SIG-M5 treated with dmso at 0.1 percent for 504 hours (cell line): ENCODE data around the gene CRACDL.

Experiments
- DNase-seq: peaks from one replicate; lab custom pipeline; 2025; ENCODE audit not compliant: unreplicated experiment; lab: John Stamatoyannopoulos, UW

Gene CRACDL

DNA sequence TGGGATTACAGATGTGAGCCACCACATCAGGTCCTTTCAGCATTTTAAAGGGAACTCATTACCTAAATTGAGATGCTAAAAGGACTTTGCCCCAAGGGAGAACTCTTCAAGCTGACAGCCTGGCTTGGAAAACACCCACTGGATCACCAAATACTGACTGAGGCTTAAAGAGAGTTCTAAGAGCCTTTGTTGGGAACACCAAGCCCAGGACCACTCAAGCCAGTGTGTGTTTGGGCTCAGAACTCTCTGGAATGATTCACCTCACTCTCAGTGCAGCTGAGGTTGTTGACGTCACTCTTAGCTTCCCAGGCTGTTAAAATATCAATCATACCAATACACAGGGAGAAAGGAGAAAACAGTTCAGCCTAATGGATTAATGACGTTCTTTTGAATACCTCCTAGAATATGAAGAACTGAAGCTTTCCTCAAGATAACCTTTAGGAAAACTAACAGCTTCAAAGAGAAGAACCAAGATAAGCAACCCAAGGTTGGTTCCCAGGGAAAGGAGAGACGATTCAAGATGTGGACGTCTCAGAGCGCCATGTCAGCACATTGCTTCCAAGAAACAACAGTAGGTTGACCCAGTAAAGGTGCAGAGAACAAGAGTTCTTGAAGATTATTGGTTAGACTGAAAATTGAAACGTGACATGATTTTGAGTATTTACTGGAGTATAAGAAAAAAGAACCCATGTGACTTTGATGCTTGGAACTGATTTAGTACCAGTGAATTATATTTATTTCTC is 157.1 kb downstream of the CRACDL start:
- no peak for DNase-seq

- no peak for DNase-seq
Observed at GRCh38 chr2:98778151-98778550, 157.9 kb downstream of the CRACDL start.

- no peak for DNase-seq
Observed at GRCh38 chr2:98777710-98778109, 158.3 kb downstream of the CRACDL start.

DNA sequence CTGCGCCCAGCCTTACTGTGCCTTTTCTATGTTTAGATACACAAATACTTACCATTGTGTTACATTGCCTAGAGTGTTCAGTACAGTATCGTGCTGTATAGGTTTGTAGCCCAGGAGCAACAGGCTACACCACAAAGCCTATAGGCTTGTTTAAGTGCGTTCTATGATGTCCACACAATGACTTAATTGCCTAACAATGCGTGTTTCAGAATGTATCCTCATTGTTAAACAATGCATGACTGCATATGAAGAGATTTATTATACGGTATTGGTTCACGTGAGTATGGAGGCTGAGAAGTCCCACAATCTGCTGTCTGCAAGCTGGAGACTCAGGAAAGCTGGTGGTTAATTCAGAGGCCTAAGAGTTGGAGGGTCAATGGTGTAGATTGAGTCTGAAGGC is 158.9 kb downstream of the CRACDL start:
- no peak for DNase-seq

DNA sequence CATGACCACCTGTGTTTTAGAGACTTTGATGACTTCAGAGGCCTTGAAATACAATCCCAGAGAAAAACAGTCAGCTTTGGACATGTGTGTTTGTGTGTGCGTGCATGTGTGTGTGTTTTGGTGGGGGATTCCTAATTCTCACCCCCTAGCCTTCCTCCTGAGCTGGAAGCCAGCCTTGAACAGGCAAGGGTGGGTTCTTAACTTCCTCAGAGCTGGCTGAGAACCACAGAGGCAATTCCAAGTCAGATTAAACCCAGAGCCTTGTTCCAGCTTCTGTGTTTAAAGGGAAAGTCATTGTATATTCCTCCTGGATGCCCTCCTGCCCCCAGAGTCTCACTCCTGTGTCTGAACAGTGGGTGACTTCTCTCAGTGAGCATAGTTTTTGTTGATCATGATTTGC is 159.9 kb downstream of the CRACDL start:
- DNase-seq, result no peak

DNA sequence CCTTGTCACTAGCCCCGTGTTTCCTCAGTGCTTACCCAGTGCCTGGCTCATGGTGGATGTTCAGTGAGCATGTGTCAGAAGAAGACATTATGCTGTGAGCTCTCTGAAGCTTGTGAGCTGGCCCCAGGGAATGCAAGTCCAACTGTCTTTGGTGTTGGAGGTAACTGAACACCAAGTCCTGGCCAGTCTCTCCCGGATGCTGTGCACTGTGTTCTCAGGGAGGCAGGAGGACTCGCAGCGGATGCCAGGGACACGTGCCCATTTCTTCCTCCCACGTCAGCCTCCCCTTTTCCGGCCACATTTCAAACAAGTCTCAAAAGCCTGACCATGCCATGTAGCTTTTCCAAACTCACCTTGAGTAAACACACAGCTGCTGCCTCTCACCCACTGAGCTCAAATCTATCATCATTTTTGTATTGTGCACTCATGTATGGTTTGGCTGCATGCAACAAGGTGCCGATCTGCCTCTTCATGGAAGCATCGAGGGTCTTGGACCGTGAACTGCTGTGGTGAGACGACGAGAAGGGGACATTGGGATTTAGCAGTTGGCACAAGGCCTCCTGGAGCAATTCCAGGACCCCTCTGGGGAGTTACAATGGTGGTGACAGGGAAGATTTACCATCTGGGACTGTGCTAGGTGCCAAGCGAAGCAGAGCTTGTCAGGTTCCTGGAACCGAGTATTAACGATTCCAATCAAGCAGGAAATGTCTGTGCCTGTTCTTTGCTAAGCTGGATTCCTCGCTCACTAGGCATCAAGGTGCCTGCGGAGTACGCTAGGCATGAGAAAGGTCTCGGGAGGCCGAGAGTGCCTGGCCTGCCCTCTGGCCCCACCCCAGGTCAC is 160.7 kb downstream of the CRACDL start:
- DNase-seq, result no peak

DNA sequence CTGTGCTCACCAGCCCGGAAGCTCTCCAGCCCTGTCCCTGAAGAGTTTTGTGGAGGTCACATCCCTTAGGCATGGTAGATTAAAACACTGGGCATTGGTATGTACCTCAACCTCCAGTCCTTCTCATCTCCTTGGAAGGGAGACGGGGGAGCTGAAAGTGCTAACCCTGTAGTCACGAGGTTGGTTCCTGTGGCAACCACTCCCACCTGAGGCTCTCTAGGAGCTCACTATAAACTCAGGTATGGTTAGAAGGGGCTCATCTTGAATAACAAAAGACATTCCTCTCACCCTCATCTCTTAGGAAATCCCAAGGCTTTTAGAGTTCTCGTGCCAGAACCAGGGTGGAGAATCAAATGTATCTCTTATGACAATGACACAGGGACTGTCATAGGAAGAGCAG is 162.1 kb downstream of the CRACDL start:
- no peak for DNase-seq

- no peak for DNase-seq
Observed at GRCh38 chr2:98773169-98773568, 162.9 kb downstream of the CRACDL start.

- no peak for DNase-seq
Observed at GRCh38 chr2:98772536-98772935, 163.5 kb downstream of the CRACDL start.

- DNase-seq, result peak; percentile 44
Observed at GRCh38 chr2:98771721-98772524, 164.1 kb downstream of the CRACDL start.

DNA sequence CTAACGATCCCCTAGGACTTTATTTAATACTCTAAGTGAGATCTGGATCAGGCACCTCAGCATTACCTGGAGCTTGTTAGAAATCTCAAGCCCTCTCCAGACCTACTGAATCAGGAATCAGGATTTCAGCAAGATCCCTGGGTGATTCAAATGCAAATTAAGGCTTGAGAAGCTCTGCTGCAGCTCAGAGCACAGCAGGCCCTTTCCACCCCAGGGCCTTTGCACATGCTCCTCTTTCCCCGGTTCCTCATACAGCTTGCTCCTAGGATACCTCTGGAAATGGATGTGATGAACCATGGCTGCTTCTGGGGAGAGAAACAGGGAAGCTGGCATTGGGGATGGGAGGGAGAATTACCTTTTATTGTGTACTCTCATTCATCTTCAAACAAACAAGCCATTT is 164.8 kb downstream of the CRACDL start:
- DNase-seq, result no peak

DNA sequence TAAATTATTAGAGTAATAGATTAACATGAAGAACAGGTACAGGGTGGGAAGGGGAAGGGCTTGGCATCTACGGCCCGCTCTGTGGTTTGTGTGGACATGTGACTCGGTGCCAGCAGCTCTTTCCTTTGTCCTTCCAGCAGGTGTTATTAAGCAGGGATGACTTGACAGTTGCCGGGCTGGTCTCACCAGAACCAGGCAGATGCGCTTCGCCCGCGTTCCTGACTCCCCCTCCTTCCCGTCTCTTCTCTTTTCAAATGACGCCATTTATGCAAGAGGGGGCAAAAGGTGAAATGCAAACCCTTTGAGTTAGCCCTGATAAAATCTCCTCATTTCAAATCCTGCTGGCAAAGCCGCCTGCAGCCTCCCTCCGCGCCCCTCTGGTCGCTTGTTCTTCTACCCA is 166.2 kb downstream of the CRACDL start:
- DNase-seq, result no peak

DNA sequence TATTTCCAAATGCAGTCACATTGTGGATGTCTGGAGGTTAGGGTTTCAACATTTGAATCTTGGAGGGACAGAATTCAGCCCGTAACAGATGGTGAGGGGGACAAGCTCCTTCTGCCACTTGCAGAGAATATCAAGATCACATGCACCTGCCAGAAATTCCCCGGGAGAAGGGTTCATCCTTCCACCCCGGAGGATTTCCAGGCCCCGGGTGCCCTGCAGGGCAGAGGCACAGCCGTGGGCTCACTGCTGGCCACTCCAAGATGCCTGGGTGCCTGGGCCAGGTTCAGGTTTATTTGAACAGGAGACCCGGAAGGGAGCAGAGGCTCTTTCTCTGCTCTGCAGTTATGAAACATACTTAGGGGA is 166.9 kb downstream of the CRACDL start:
- DNase-seq, result no peak

DNA sequence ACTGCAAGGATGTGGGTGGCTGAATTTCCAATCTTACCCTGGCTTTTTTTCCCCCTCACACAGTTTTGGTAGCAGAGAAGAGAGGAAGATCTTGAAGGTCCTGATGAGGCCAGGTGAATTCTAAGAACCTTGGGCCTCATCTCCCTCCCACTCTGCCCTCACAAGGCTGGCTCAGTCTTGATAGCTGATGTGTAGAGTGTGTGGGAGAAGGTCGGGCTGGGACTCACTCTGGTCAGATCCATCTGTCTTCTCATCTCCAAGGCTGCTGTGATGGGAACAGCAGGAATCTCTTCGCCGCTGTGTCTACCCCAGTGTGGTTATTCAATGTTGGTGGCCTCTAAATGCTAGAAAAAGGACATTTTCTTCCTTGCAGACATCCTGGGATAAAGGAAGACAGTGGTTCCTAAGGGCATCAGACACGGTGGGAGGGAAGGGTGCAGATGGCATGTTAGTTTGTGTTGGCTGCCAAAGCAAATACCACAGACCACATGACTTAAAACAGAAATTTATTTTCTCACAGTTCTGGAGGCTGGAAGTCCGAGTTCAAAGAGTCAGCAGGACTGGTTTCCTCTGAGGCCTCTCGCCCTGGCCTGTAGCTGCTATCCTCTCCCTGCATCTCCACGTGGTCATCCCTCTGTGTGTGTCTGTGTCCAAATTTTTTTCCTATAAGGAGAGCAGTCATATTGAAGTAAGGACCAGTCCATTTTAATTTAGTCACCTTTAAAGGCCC is 167.5 kb downstream of the CRACDL start:
- DNase-seq, result peak; percentile 31

GRCh38 chr2:98764499-98764898 is 171.5 kb downstream of the CRACDL start:
- DNase-seq, result peak; percentile 96

DNA sequence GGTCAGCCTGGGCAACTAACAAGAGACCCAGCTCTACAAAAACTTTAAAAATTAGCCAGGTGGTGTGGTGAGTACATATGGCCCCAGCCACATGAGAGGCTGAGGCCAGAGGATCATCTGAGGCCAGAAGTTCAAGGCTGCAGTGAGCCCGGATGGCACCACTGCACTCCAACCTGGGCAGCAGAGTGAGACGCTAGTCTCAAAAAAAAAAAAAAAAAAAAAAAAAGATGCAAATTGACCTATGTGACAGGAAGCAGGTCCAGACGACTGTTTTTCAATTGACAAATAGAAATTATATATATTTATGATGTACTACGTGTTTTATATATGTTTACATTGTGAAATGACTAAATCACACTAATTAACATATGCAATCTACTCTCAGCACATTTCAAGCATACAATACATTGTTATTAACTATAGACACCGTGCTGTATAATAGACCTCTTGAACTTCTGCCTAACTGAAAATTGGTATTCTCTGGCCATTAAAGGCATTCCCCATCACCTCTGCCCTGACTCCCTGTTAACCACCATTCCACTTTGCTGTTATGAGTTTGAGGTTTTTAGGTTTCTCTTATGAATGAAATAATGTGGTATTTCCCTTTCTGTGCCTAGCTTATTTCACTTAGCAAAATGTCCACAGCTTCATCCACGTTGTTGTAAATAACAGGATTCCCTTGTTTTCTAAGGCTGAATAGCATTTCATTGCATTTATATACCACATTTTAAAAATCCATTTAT is 172.6 kb downstream of the CRACDL start:
- DNase-seq, result no peak

DNA sequence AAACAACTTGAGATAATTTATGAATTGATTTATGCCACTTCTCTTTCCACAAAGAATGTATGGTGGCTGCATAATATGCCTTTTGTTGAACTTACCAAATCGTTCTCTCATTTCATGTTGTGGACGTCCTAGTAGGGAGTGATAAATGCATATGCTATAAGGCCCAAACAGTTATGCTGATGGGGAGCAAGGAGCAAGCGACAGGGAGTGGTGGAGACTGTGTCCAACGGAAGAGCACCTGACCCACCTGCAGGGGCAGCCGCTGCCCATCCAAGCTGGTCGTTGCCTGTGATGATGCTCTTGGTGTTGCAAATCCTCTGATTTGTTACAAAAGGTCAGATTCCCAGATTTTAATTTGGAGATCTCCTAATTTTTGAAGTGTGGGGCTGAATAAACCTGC is 174.1 kb downstream of the CRACDL start:
- DNase-seq, result no peak

DNA sequence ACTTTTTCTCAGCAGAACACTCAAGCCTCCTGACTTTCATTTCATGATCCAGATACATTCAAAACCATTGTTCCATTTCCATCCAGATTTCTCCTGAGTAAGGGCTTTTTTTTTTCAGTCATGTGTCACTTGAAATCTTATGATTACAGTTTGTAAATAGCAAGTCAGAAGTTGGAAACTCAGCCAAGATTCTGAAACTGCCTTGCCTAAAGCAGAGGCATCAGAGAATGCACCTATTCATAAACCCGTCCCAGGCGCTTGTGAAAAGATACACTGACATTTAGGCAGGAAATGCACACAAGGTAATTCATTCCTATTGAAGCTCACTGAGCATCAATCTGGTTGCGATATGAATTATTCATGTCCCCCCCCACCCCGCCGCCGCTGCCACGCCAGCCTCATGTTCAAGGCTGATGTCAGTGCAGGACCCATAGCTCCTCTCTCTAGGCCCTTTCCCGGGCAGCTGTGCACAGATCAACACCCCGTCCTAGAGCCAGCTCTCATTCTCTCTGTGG is 174.7 kb downstream of the CRACDL start:
- DNase-seq, result no peak

- peak; percentile 78 for DNase-seq
Observed at GRCh38 chr2:98759827-98760625, 176.0 kb downstream of the CRACDL start.
